K562 (cell line): Measurements from ENCODE around the gene ZSWIM3. TPM values are rescaled to one million over a fixed set of nuclear protein-coding genes. Genes with fewer than 3 reads are reported as not detected.

Experiments
- ATAC-seq: fragments of 200-7000 bp; cut with Tn5 transposase; 3 replicates; pipeline ENCODE4 v1.9.1; 2020; ENCODE audit warnings: moderate library complexity
- BruUV-seq: library from RNA; stranded (reverse); fragments of 400-500 nt; replicated peaks from 2 replicates; lab custom pipeline; 2021; lab: Mats Ljungman, UMichigan
- CTCF ChIA-PET: fragments of 300-600 bp; formaldehyde crosslinking; extraction: SDS; loops from one replicate; lab custom pipeline; 2021; ENCODE audit warnings: low intra/inter-chr PET ratio; lab: Yijun Ruan, JAX
- POLR2A ChIA-PET: fragments of 300-600, 350-650 bp; sonication (Branson Sonifier 250); formaldehyde crosslinking; extraction: SDS; loops from one replicate; lab custom pipeline; 2021; ENCODE audit warnings: antibody characterized with exemption, inconsistent platforms; lab: Yijun Ruan, JAX
- DNase-seq, 4 experiments: peaks; one replicate each; pipeline versions ENCODE4 v3.0.0 to v3.0.0-alpha.2; 2011 to 2018; ENCODE audit warnings: low spot score in 3 of 4, mixed read lengths in 3 of 4; ENCODE audit errors: extremely low read depth in 1 of 4
- FAIRE-seq: peaks from 2 replicates; lab custom pipeline; 2011; peaks lifted over from hg19 to GRCh38; lab: Jason Lieb, UNC
- H2AFZ ChIP-seq: 2 replicates; pipeline ENCODE4 v1.6.0; 2011; ENCODE audit warnings: low read depth, low read length, control low read depth, inconsistent platforms
- H3K27ac ChIP-seq: fragments of 200-600 bp; 3 replicates; pipeline ENCODE4 v1.8.0; 2011; ENCODE audit warnings: low read depth, mild to moderate bottlenecking, control low read depth, inconsistent platforms, low read length, moderate library complexity, mixed read lengths; ENCODE audit errors: extremely low read depth
- H3K27me3 ChIP-seq, 2 experiments: fragments of 300-600 bp in 1 of 2; 2 replicates in 1 of 2; 3 replicates in 1 of 2; pipeline versions ENCODE4 v1.6.0 to v1.8.0; 2011; ENCODE audit warnings: inconsistent platforms in 2 of 2, low read length in 2 of 2, mild to moderate bottlenecking in 1 of 2, mixed read lengths in 1 of 2, moderate library complexity in 1 of 2; ENCODE audit not compliant: control insufficient read depth in 2 of 2, insufficient read depth in 2 of 2
- H3K36me3 ChIP-seq: fragments of 300-600 bp; 3 replicates; pipeline ENCODE4 v1.8.0; 2011; ENCODE audit warnings: mild to moderate bottlenecking, low read length, inconsistent platforms; ENCODE audit not compliant: control insufficient read depth, insufficient read depth
- H3K4me1 ChIP-seq, 2 experiments: fragments of 200-600 bp in 1 of 2; replicated peaks in 1 of 2; 2 replicates in 1 of 2; 3 replicates in 1 of 2; pipeline versions ENCODE4 v1.5.1 to v1.8.0; 2011; ENCODE audit warnings: inconsistent platforms in 2 of 2, low read length in 2 of 2, mild to moderate bottlenecking in 1 of 2, mixed read lengths in 1 of 2, moderate library complexity in 1 of 2; ENCODE audit not compliant: control insufficient read depth in 2 of 2, insufficient read depth in 2 of 2
- H3K4me2 ChIP-seq: 2 replicates; pipeline ENCODE4 v1.6.1; 2011; ENCODE audit warnings: low read length, control low read depth, inconsistent platforms, mixed read lengths; ENCODE audit not compliant: insufficient read depth
- H3K4me3 ChIP-seq: fragments of 200-600 bp; sonication (generic), shearing (Covaris generic); 2 replicates; pipeline ENCODE4 v1.5.1; 2016; ENCODE audit warnings: control low read depth, inconsistent platforms
- H3K79me2 ChIP-seq: fragments of 200-600 bp; 3 replicates; pipeline ENCODE4 v1.8.0; 2011; ENCODE audit warnings: low read length, inconsistent platforms; ENCODE audit not compliant: control insufficient read depth, insufficient read depth
- H3K9ac ChIP-seq, 2 experiments: 2 replicates each; pipeline versions ENCODE4 v1.6.0 to v1.6.1; 2011; ENCODE audit warnings: low read depth in 2 of 2, low read length in 2 of 2, control low read depth in 1 of 2, inconsistent platforms in 1 of 2, mild to moderate bottlenecking in 1 of 2, mixed read lengths in 1 of 2; ENCODE audit not compliant: insufficient read depth in 1 of 2
- H3K9me1 ChIP-seq: one replicate; pipeline ENCODE4 v1.6.0; 2011; ENCODE audit warnings: inconsistent platforms, mild to moderate bottlenecking, low read length, moderate library complexity; ENCODE audit not compliant: control insufficient read depth, insufficient read depth
- H3K9me3 ChIP-seq: replicated peaks from 2 replicates; pipeline ENCODE4 v1.5.1; 2011; ENCODE audit warnings: low read depth, low read length, inconsistent platforms; ENCODE audit not compliant: control insufficient read depth, insufficient read depth
- H4K20me1 ChIP-seq: replicated peaks from 2 replicates; pipeline ENCODE4 v1.6.1; 2011; ENCODE audit warnings: low read length, inconsistent platforms, mixed read lengths; ENCODE audit not compliant: control insufficient read depth, insufficient read depth
- CEBPG ChIP-seq, 3 experiments: fragments of 200-800 bp in 1 of 3; sonication (Bioruptor generic) in 1 of 3; sonication (generic) in 1 of 3; formaldehyde crosslinking in 1 of 3; IDR thresholded peaks in 2 of 3; conservative IDR thresholded peaks in 1 of 3; 2 replicates each; pipeline versions ENCODE4 v1.6.1 to v1.8.0; 2016 to 2022; ENCODE audit warnings: missing compliant biosample characterization in 2 of 3, missing genetic modification characterization in 2 of 3, mild to moderate bottlenecking in 1 of 3, missing genetic modification reagents in 1 of 3
- CEBPZ ChIP-seq: fragments of 150-350 bp; IDR thresholded peaks from 2 replicates; pipeline ENCODE4 v1.6.1; 2014; ENCODE audit warnings: low read depth, mild to moderate bottlenecking, low read length, borderline replicate concordance
- GTF3C2 ChIP-seq: IDR thresholded peaks from 3 replicates; pipeline ENCODE4 v1.6.1; 2011; ENCODE audit warnings: borderline replicate concordance, mild to moderate bottlenecking, moderate library complexity; ENCODE audit not compliant: insufficient read length; ENCODE audit errors: extremely low read depth
- KDM2B ChIP-seq: fragments of 250-450 bp; sonication (Bioruptor Pico); IDR thresholded peaks from 2 replicates; pipeline ENCODE4 v1.8.0; 2021; ENCODE audit warnings: mild to moderate bottlenecking, moderate library complexity
- MAFG ChIP-seq: fragments of 450-650 bp; conservative IDR thresholded peaks from 2 replicates; pipeline ENCODE4 v1.6.1; 2016; ENCODE audit warnings: missing genetic modification characterization, missing compliant biosample characterization
- PHB2 ChIP-seq: fragments of 450-650 bp; IDR thresholded peaks from 2 replicates; pipeline ENCODE4 v1.6.1; 2017; ENCODE audit warnings: low read depth
- RBM34 ChIP-seq: fragments of 200-400 bp; formaldehyde crosslinking; IDR thresholded peaks from 2 replicates; pipeline ENCODE4 v1.6.1; 2018; ENCODE audit warnings: low read length, borderline replicate concordance; ENCODE audit not compliant: insufficient read depth
- SPI1 ChIP-seq: IDR thresholded peaks from 2 replicates; pipeline ENCODE4 v1.6.1; 2011; ENCODE audit warnings: low read depth, low read length, control low read depth, borderline replicate concordance
- SRSF1 ChIP-seq: fragments of 200-400 bp; formaldehyde crosslinking; IDR thresholded peaks from 2 replicates; pipeline ENCODE4 v1.6.1; 2017; ENCODE audit warnings: mild to moderate bottlenecking, low read depth, low read length, moderate library complexity
- ZNF143 ChIP-seq: sonication (generic); formaldehyde crosslinking; IDR thresholded peaks from 2 replicates; pipeline ENCODE4 v1.9.0; 2022; ENCODE audit warnings: mild to moderate bottlenecking, missing genetic modification reagents
- ZNF23 ChIP-seq: fragments of 250-450 bp; sonication (Bioruptor Pico); IDR thresholded peaks from 2 replicates; pipeline ENCODE4 v1.4.0; 2020; ENCODE audit warnings: mild to moderate bottlenecking
- ZNF384 ChIP-seq: IDR thresholded peaks from 2 replicates; pipeline ENCODE4 v1.6.1; 2012; ENCODE audit warnings: low read depth, low read length, improper control_type of control experiment
- WGBS: fragments of 100-300 bp; shearing (Covaris generic); methylation state at CpG from one replicate; pipeline ENCODE4 v1.1.6; 2016; ENCODE audit warnings: low coverage, mixed read lengths; ENCODE audit not compliant: insufficient coverage; ENCODE audit errors: missing lambda C conversion rate; 5-methylcytosine and 5-hydroxymethylcytosine counted together
- in situ Hi-C: fragments of 300-500 bp; cut with MboI; formaldehyde crosslinking; loops from 4 replicates; pipeline ENCODE4 v1.15.0; 2018; ENCODE audit warnings: inconsistent platforms, mixed read lengths
- intact Hi-C: fragments of 100-400 bp; cut with micrococcal nuclease; formaldehyde crosslinking; loops from 2 replicates; pipeline ENCODE4 v1.14.2; 2022
- polyA plus RNA-seq, 8 experiments: library from polyadenylated mRNA; depleted of rRNA in 4 of 8; stranded (reverse) in 5 of 8; unstranded in 3 of 8; fragments of >200 nt; fragmentation: Nextera tagmentation in 2 of 8; fragmentation: Illumina TruSeq in 1 of 8; extraction: Ambion mirVana in 2 of 8; extraction: Trizol in 1 of 8; gene quantifications; 2 replicates each; pipeline versions ENCODE4 v1.2.1 to v1.2.3, GENCODE V29; 2011 to 2014; ENCODE audit warnings: inconsistent platforms in 1 of 8, missing spikeins in 1 of 8
- total RNA-seq, 7 experiments: library from RNA; depleted of rRNA in 6 of 7; stranded (reverse); fragments of >200 nt in 6 of 7; fragmentation: Illumina TruSeq in 2 of 7; extraction: Trizol in 2 of 7; gene quantifications; 2 replicates each; pipeline versions ENCODE4 v1.2.1 to v1.2.3, GENCODE V29; 2011 to 2021; ENCODE audit warnings: low replicate concordance in 1 of 7
- TF ChIP-seq, protein P1 (sequence below), 2 experiments: fragments of 450-650 bp in 1 of 2; sonication (generic) in 1 of 2; formaldehyde crosslinking; conservative IDR thresholded peaks; 2 replicates each; pipeline versions ENCODE4 v1.4.0 to v1.8.1; 2020 to 2022; ENCODE audit warnings: mild to moderate bottlenecking in 1 of 2, missing genetic modification reagents in 1 of 2

The ZSWIM3 gene
- total and polyA plus RNA-seq, 9 of the 15 experiments (the other 6 are each of a cell fraction or from before 2014, with no cell fraction given): 1.7 to 4.3 (median 2.9) TPM

DNA sequence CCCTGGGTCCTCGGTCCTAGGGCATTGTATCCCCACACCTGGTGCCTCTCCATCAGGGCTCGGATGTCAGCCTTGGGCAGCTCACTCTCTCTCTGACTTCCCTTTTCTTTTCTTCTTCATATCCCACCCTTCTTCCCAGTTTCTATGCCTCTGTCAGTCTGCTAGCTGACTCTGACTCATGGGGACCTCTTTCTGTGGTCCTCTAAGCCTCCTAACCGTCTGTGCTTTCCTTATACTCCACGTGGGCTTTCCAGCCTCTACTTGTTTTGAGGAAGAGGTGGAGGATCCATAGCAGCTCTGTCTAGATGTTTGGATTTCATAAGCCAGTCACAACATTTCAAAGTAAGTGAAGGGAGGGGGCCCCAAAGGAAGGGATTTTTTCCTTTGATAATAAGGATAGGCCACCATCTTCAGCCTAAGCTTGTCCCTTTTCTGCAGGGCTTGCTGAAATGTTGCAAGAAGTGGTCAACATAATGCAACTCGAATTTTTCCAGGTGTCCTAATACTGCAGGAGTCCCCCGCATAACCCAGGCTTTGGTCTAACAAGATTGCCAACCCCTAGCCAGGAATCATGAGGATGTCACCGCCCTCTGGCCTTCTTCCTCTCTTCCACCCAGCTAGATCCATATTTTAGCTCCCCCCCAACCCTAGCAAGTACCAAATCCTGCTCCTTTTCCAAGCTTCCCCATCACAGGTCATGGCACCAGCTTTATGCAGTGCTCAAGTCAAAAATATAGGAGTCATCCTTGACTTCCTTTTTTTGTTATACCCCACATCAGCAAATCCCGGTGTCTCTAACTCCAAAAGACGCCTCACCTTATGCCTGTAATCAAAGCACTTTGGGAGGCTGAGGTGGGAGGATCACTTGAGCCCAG, 63.3 kb downstream of the ZSWIM3 start:
- Histone ChIP-seq H3K9me3 (no peaks in the 10 kb centered on the region), H3K9ac (no peak overlapping the region), H3K36me3 (no peaks in the 10 kb centered on the region), H3K4me1 (peaks cover 10% of the 10 kb centered on the region in 2 experiments; a peak in 4 of 5 replicates), H3K79me2 (no peaks in the 10 kb centered on the region), H2AFZ (no peak overlapping the region), H3K4me3 (no peak overlapping the region), H3K27ac (no peak overlapping the region), H3K9me1 (no peaks in the 10 kb centered on the region), H3K4me2 (no peak overlapping the region), H4K20me1 (0 out of 2 replicates have a peak, but pooled peaks cover 3% of the 10 kb centered on the region), H3K27me3 (no peaks in the 10 kb centered on the region)
- intact Hi-C loops (no loop called here), in situ Hi-C loops (no loop called here)
- ChIA-PET CTCF (no interaction called here), POLR2A (interaction anchor here (1.1 to 8.0 kb wide), 7 partner anchors 8 to 40 kb away, joined by 3 to 91 read pairs (median 6); partner anchors contain the start of genes PCIF1 and SPATA25)
- no TSS peak for BruUV-seq
- 16% methylated on average over 9 of the region's 9 CpGs for WGBS
- FAIRE-seq (no peak), DNase-seq (no peak), ATAC-seq (no peak)
- peak; percentile 50; the same call in 1 of the 2 replicates for TF ChIP-seq SPI1
- no peak for TF ChIP-seq RBM34
- no peak for TF ChIP-seq GTF3C2
- TF ChIP-seq SRSF1: no peak
- TF ChIP-seq KDM2B: no peak
- no peak for TF ChIP-seq MAFG (tag)
- TF ChIP-seq ZNF143: no peak
- TF ChIP-seq PHB2: no peak
- TF ChIP-seq, protein P1, sequence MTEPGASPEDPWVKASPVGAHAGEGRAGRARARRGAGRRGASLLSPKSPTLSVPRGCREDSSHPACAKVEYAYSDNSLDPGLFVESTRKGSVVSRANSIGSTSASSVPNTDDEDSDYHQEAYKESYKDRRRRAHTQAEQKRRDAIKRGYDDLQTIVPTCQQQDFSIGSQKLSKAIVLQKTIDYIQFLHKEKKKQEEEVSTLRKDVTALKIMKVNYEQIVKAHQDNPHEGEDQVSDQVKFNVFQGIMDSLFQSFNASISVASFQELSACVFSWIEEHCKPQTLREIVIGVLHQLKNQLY (CRISPR knock-in tag; conservative IDR thresholded peaks at IDR 0.05): no peak
- TF ChIP-seq ZNF23 (CRISPR knock-in tag): no peak
- TF ChIP-seq CEBPZ: no peak
- peak; percentile 35; the same call in 1 of the 2 replicates for TF ChIP-seq CEBPG (CRISPR knock-in tag; IDR thresholded peaks at IDR 0.05)
- no peak for TF ChIP-seq CEBPG (tag; conservative IDR thresholded peaks at IDR 0.05 in 1 of 2, IDR thresholded peaks at IDR 0.05 in 1 of 2)
- no peak for TF ChIP-seq ZNF384
